IPS DF 6.9 (cell line): ENCODE results near the gene KCMF1.
A peak's percentile ranks its signal among the peaks of the same experiment; 100 is the strongest.

Source experiments
- DNase-seq: peaks from one replicate; pipeline ENCODE4 v3.0.0-alpha.2; 2013; ENCODE audit warnings: low read depth, low spot score
- H3K27ac ChIP-seq: one replicate; pipeline ENCODE4 v1.5.1; 2013; ENCODE audit warnings: low read length, control low read depth
- H3K27me3 ChIP-seq: 2 replicates; pipeline ENCODE4 v1.6.1; 2013; ENCODE audit warnings: mild to moderate bottlenecking, low read length; ENCODE audit not compliant: control insufficient read depth, insufficient read depth
- H3K36me3 ChIP-seq: 2 replicates; pipeline ENCODE4 v1.6.1; 2013; ENCODE audit warnings: low read length; ENCODE audit not compliant: control insufficient read depth, insufficient read depth
- H3K4me1 ChIP-seq: 2 replicates; pipeline ENCODE4 v1.6.1; 2013; ENCODE audit warnings: low read length; ENCODE audit not compliant: control insufficient read depth, insufficient read depth
- H3K4me3 ChIP-seq: 2 replicates; pipeline ENCODE4 v1.5.1; 2013; ENCODE audit warnings: mild to moderate bottlenecking, low read length
- H3K9me3 ChIP-seq: 2 replicates; pipeline ENCODE4 v1.6.1; 2013; ENCODE audit warnings: low read length, inconsistent platforms; ENCODE audit not compliant: control insufficient read depth, insufficient read depth
- WGBS: extraction: QIAGEN DNeasy Blood & Tissue Kit; methylation state at CpG from one replicate; pipeline ENCODE4 v1.1.7; 2013; ENCODE audit warnings: mixed read lengths, missing lambda C conversion rate; ENCODE audit not compliant: insufficient read length, insufficient coverage; 5-methylcytosine and 5-hydroxymethylcytosine counted together

KCMF1 gene

GRCh38 chr2:84956334-84957297 is 14.3 kb upstream of the KCMF1 start:
- Histone ChIP-seq H3K27ac (no peak overlapping the region), H3K4me3 (no peak overlapping the region), H3K27me3 (no peaks in the 10 kb centered on the region), H3K9me3 (no peaks in the 10 kb centered on the region), H3K36me3 (no peaks in the 10 kb centered on the region), H3K4me1 (peaks cover 11% of the 10 kb centered on the region)
- no peak for DNase-seq
- no CpG with 5 or more reads among the region's 12 CpGs for WGBS

- Histone ChIP-seq H3K27ac (peak overlapping the region; percentile 94), H3K4me3 (no peak overlapping the region), H3K9me3 (no peaks in the 10 kb centered on the region), H3K36me3 (0 out of 2 replicates have a peak, but pooled peaks cover 1% of the 10 kb centered on the region), H3K4me1 (peaks cover 11% of the 10 kb centered on the region), H3K27me3 (no peaks in the 10 kb centered on the region)
- DNase-seq, result no peak
These were observed 13.2 kb upstream of the KCMF1 start for GRCh38 chr2:84957771-84958134.

GRCh38 chr2:84958135-84959059 is 12.6 kb upstream of the KCMF1 start:
- no peaks in the 10 kb centered on the region for H3K9me3 ChIP-seq
- H3K36me3 ChIP-seq, result 0 out of 2 replicates have a peak, but pooled peaks cover 4% of the 10 kb centered on the region
- no peak overlapping the region for H3K4me3 ChIP-seq
- peaks cover 11% of the 10 kb centered on the region for H3K4me1 ChIP-seq
- H3K27me3 ChIP-seq, result no peaks in the 10 kb centered on the region
- peak overlapping the region; percentile 69 for H3K27ac ChIP-seq
- DNase-seq, result peak; percentile 98
- no CpG with 5 or more reads among the region's 12 CpGs for WGBS

GRCh38 chr2:84959095-84959565 is 11.8 kb upstream of the KCMF1 start:
- no CpG with 5 or more reads among the region's 10 CpGs for WGBS
- Histone ChIP-seq H3K9me3 (no peaks in the 10 kb centered on the region), H3K27me3 (no peaks in the 10 kb centered on the region), H3K4me1 (peaks cover 11% of the 10 kb centered on the region), H3K4me3 (no peak overlapping the region), H3K36me3 (0 out of 2 replicates have a peak, but pooled peaks cover 4% of the 10 kb centered on the region), H3K27ac (peak overlapping the region; percentile 69)
- DNase-seq, result no peak

GRCh38 chr2:84959566-84960506 is 11.1 kb upstream of the KCMF1 start:
- Histone ChIP-seq H3K4me3 (no peak overlapping the region), H3K4me1 (peaks cover 11% of the 10 kb centered on the region), H3K27me3 (no peaks in the 10 kb centered on the region), H3K36me3 (0 out of 2 replicates have a peak, but pooled peaks cover 4% of the 10 kb centered on the region), H3K27ac (peak overlapping the region; percentile 69), H3K9me3 (no peaks in the 10 kb centered on the region)
- WGBS, result no CpG with 5 or more reads among the region's 5 CpGs
- peak; percentile 90 for DNase-seq

GRCh38 chr2:84962917-84963316 is 8.0 kb upstream of the KCMF1 start:
- no CpG with 5 or more reads among the region's 4 CpGs for WGBS

GRCh38 chr2:84963323-84963691 is 7.7 kb upstream of the KCMF1 start:
- no peaks in the 10 kb centered on the region for H3K9me3 ChIP-seq
- DNase-seq, result no peak
- H3K27me3 ChIP-seq, result no peaks in the 10 kb centered on the region
- H3K36me3 ChIP-seq, result peaks cover 4% of the 10 kb centered on the region; the same call in 1 of the 2 replicates
- no CpG with 5 or more reads among the region's 2 CpGs for WGBS
- no peak overlapping the region for H3K4me3 ChIP-seq
- H3K4me1 ChIP-seq, result peaks cover 5% of the 10 kb centered on the region
- no peak overlapping the region for H3K27ac ChIP-seq

More at GRCh38 chr2:84962917-84963316, 8.0 kb upstream of the KCMF1 start:
- H3K4me3 ChIP-seq, result no peak overlapping the region
- H3K27ac ChIP-seq, result no peak overlapping the region
- H3K4me1 ChIP-seq, result peaks cover 5% of the 10 kb centered on the region
- H3K9me3 ChIP-seq, result no peaks in the 10 kb centered on the region
- H3K27me3 ChIP-seq, result no peaks in the 10 kb centered on the region
- DNase-seq, result no peak
- 0 out of 2 replicates have a peak, but pooled peaks cover 4% of the 10 kb centered on the region for H3K36me3 ChIP-seq

- H3K36me3 ChIP-seq, result peaks cover 4% of the 10 kb centered on the region; the same call in 1 of the 2 replicates
- H3K4me1 ChIP-seq, result peaks cover 5% of the 10 kb centered on the region
- no peak for DNase-seq
- H3K4me3 ChIP-seq, result no peak overlapping the region
- no CpG with 5 or more reads among the region's 9 CpGs for WGBS
- no peaks in the 10 kb centered on the region for H3K9me3 ChIP-seq
- H3K27me3 ChIP-seq, result no peaks in the 10 kb centered on the region
- H3K27ac ChIP-seq, result no peak overlapping the region
These were observed 7.1 kb upstream of the KCMF1 start for GRCh38 chr2:84963692-84964405.
